Stomach (tissue), 9 donors: ENCODE results near the gene MPG. TPM values are rescaled to one million over a fixed set of nuclear protein-coding genes. Genes with fewer than 3 reads are reported as not detected.

ENCODE experiments used
- DNase-seq, 2 donors: peaks; one replicate each; pipeline versions ENCODE4 v3.0.0 to v3.0.0-alpha.2; 2013 to 2019
- H3K27ac ChIP-seq, 5 donors: fragments of 200-600 bp in 4 of 5; sonication (generic) in 4 of 5; one replicate each; pipeline ENCODE4 v1.5.1; 2013 to 2019; ENCODE audit warnings: mild to moderate bottlenecking in 1 of 5, moderate library complexity in 1 of 5
- H3K27me3 ChIP-seq, 3 donors: fragments of 200-600 bp; sonication (generic); one replicate each; pipeline ENCODE4 v1.5.1; 2017 to 2019; ENCODE audit warnings: mixed run types in 1 of 3
- H3K36me3 ChIP-seq, 4 donors: fragments of 200-600 bp; sonication (generic); 1 replicate in 3 of 4; 2 replicates in 1 of 4; pipeline ENCODE4 v1.5.1; 2016 to 2019
- H3K4me1 ChIP-seq, 4 donors: fragments of 200-600 bp; sonication (generic); one replicate each; pipeline ENCODE4 v1.5.1; 2016 to 2019
- H3K4me3 ChIP-seq, 4 donors: fragments of 200-600 bp; sonication (generic) in 3 of 4; one replicate each; pipeline ENCODE4 v1.5.1; 2016 to 2019; ENCODE audit warnings: mild to moderate bottlenecking in 1 of 4
- H3K9me3 ChIP-seq, 4 donors: fragments of 200-600 bp; sonication (generic); one replicate each; pipeline ENCODE4 v1.5.1; 2016 to 2019
- EP300 ChIP-seq: sonication (generic); formaldehyde crosslinking; IDR thresholded peaks from one replicate; pipeline ENCODE4 v1.6.1; 2017; ENCODE audit warnings: antibody characterized with exemption
- POLR2A ChIP-seq, 4 donors: fragments of 450-650 bp; IDR thresholded peaks; one replicate each; pipeline ENCODE4 v1.6.1; 2016; ENCODE audit warnings: antibody characterized with exemption in 4 of 4, control low read depth in 2 of 4, mild to moderate bottlenecking in 1 of 4, moderate library complexity in 1 of 4
- POLR2AphosphoS5 ChIP-seq, 3 donors: sonication (generic); formaldehyde crosslinking; IDR thresholded peaks; one replicate each; pipeline ENCODE4 v1.6.1; 2016; ENCODE audit warnings: antibody characterized with exemption in 3 of 3
- WGBS, 5 donors: extraction: QIAGEN DNeasy Blood & Tissue Kit in 3 of 5; methylation state at CpG; one replicate each; pipeline versions ENCODE4 v1.1.5 to v1.1.7; 2013 to 2018; 5-methylcytosine and 5-hydroxymethylcytosine counted together
- intact Hi-C: fragments of 100-400 bp; cut with DNase I; formaldehyde crosslinking; loops from one replicate; pipeline ENCODE4 v1.15.1; 2023; ENCODE audit warnings: low total_unique reads
- polyA plus RNA-seq, 3 donors: library from polyadenylated mRNA; stranded (reverse); fragments of 200-250 nt; gene quantifications; one replicate each; pipeline ENCODE4 v1.2.3, GENCODE V29; 2013
- total RNA-seq, 5 donors: library from RNA; depleted of rRNA; stranded (reverse); fragments of >200 nt; gene quantifications; one replicate each; pipeline versions ENCODE4 v1.1.0 to v1.2.3, GENCODE V29; 2014 to 2016
- TF ChIP-seq, protein P1 (sequence below), 7 experiments: fragments of 450-650 bp in 4 of 7; fragments of 200-600 bp in 3 of 7; sonication (generic) in 3 of 7; IDR thresholded peaks; one replicate each; pipeline ENCODE4 v1.5.1; 2016 to 2019; ENCODE audit warnings: antibody characterized with exemption in 7 of 7, control low read depth in 2 of 7, mild to moderate bottlenecking in 1 of 7
- donor health status: healthy with polysubstance abuse.
- donor health status: Bipolar disorder and iron deficiency.
- donor health status: healthy.

MPG gene
- total and polyA plus RNA-seq, 8 donors: 33.3 to 112 (median 89.3) TPM

DNA sequence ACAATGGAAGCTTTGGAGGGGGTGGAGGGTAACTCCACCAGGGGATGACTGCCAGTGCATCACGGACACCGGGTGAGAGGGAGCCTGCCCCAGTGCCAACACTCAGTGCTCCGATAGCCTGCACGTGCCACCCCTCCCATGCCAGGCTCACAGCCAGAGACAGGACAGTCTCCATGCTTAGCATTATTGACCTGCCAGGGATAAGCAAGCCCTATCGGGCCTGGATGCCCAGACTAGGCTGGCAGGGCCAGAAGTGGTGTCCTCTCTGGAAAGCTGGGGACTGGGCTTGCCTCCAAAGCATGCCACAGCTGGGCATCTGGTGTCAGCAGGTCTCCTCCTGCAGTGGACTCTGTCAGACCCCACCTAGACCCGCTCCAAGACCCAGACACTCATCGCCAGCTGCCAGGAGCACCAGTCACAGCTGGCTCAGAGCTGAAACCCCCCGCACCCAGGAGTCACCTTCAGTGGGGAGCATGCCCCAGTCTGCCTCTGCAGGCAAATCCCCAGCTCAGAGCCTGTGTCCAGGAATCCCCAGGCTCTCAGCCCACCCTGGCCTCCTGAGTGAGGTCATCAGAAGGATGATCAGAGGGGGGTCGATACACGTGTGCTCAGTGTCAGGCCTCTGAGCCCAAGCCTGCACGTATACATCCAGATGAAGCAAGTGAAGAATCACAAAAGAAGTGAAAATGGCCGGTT is 3.8 kb upstream of the MPG start:
- 62 to 71% (median 66%) methylated on average over 11 to 12 of the region's 12 CpGs for WGBS, 5 donors
- Histone ChIP-seq H3K27ac (peak overlapping the region in 3 of 5 donors; percentile 79 to 96 (median 85)), H3K9me3 (no peaks in the 10 kb centered on the region), H3K27me3 (peaks cover 0 to 28% (median 0%) of the 10 kb centered on the region in 3 donors), H3K4me1 (peaks cover 57 to 81% (median 77%) of the 10 kb centered on the region in 4 donors), H3K4me3 (no peak overlapping the region), H3K36me3 (peaks cover 0 to 2% (median 0%) of the 10 kb centered on the region in 4 donors)
- TF ChIP-seq POLR2AphosphoS5 (IDR thresholded peaks at IDR 0.05) (no peak), EP300 (no peak), POLR2A (IDR thresholded peaks at IDR 0.05) (no peak)
- TF ChIP-seq, protein P1, sequence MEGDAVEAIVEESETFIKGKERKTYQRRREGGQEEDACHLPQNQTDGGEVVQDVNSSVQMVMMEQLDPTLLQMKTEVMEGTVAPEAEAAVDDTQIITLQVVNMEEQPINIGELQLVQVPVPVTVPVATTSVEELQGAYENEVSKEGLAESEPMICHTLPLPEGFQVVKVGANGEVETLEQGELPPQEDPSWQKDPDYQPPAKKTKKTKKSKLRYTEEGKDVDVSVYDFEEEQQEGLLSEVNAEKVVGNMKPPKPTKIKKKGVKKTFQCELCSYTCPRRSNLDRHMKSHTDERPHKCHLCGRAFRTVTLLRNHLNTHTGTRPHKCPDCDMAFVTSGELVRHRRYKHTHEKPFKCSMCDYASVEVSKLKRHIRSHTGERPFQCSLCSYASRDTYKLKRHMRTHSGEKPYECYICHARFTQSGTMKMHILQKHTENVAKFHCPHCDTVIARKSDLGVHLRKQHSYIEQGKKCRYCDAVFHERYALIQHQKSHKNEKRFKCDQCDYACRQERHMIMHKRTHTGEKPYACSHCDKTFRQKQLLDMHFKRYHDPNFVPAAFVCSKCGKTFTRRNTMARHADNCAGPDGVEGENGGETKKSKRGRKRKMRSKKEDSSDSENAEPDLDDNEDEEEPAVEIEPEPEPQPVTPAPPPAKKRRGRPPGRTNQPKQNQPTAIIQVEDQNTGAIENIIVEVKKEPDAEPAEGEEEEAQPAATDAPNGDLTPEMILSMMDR (IDR thresholded peaks at IDR 0.05): no peak
- DNase-seq: no peak
- intact Hi-C loops: no loop called here

DNA sequence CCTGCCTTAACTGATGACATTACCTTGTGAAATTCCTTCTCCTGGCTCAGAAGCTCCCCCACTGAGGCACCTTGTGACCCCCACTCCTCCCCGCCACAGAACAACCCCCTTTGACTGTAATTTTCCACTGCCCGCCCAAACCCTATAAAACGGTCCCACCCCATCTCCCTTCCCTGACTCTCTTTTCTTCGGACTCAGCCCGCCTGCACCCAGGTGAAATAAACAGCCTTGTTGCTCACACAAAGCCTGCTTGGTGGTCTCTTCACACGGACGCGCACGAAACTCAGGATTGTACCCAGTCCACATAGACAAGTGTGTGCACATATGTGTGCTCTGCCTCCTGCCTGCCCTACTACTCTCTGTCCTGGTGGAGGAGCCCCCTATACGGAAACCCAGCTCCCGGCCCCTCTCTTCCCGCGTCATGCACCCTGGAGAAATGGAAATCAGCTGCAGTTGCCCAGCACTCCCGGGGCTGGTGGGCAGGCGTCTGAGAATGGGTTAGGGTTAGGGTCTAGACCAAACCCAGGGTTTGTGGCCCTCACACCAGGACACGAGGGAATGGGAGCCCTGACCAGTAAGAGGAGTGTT is 3.2 kb upstream of the MPG start:
- H3K9me3 ChIP-seq: no peaks in the 10 kb centered on the region
- 84 to 87% (median 86%) methylated on average over 16 of the region's 16 CpGs for WGBS, 5 donors
- peaks cover 0 to 8% (median 5%) of the 10 kb centered on the region in 4 donors for H3K36me3 ChIP-seq
- H3K27me3 ChIP-seq: peaks cover 0 to 28% (median 0%) of the 10 kb centered on the region in 3 donors
- no peak overlapping the region for H3K4me3 ChIP-seq
- H3K27ac ChIP-seq: peak overlapping the region; percentile 87 to 96 (median 95)
- TF ChIP-seq POLR2A (IDR thresholded peaks at IDR 0.05) (no peak), POLR2AphosphoS5 (IDR thresholded peaks at IDR 0.05) (no peak), EP300 (no peak)
- TF ChIP-seq, protein P1 (IDR thresholded peaks at IDR 0.05): no peak
- intact Hi-C loops: no loop called here
- no peak for DNase-seq
- H3K4me1 ChIP-seq: peaks cover 50 to 83% (median 79%) of the 10 kb centered on the region in 4 donors

DNA sequence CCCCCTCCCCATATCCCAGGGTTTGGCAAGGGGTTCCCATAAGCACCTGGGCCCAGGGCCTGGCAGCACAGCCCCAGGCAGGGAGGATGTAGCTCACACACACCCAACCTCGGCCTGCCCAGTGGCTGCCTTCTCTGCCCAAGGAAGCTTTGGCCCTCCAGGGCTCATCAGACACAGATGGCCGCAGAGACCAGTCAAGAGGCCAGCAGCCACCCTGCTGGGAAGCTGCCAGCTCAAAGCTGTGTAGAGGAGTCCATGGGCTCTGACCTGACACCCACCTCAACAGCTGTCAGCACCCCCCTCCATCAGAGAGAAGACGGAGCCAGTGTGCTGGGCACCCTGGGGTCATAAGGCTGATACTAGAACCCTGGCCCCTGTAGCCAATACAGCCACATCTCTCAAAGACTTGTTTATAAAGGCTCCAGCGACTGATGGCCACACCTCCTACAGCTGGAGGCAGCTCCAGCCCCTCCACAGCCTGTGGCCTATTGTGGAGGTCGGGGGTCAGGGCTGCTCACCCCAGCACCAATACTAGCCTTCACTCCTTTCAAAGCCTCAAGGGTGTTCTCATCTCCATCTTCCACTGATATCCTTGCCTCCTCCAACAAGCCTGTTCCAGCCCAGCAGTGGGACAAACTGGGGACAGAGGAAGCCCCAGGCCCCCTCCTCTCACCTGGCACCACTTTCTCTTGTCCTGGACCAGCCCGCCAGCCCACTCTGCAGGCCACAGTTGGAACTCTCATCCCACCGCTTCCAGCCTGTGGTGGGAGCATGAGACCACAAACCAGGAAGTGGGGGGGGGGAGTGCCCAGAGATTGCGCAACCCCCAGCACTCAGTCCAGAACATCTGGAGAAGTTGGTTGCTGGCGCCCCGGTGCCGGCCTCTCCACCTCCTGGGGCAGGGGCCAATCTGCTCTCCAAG is 2.2 kb upstream of the MPG start:
- no peaks in the 10 kb centered on the region for H3K9me3 ChIP-seq
- TF ChIP-seq POLR2AphosphoS5 (IDR thresholded peaks at IDR 0.05) (no peak), EP300 (no peak), POLR2A (IDR thresholded peaks at IDR 0.05) (no peak)
- TF ChIP-seq, protein P1 (IDR thresholded peaks at IDR 0.05): no peak
- H3K4me1 ChIP-seq: peaks cover 40 to 77% (median 73%) of the 10 kb centered on the region in 4 donors
- DNase-seq: peak; percentile 60 to 88
- H3K4me3 ChIP-seq: no peak overlapping the region
- H3K36me3 ChIP-seq: peaks cover 0 to 18% (median 14%) of the 10 kb centered on the region in 4 donors
- intact Hi-C loops: no loop called here
- peak overlapping the region; percentile 87 to 96 (median 95) for H3K27ac ChIP-seq
- H3K27me3 ChIP-seq: peaks cover 0 to 26% (median 0%) of the 10 kb centered on the region in 3 donors
- WGBS, 5 donors: 40 to 52% (median 46%) methylated on average over 9 to 11 of the region's 11 CpGs
